ENCODE measurements around the gene JAZF1. TPM values are rescaled to one million over a fixed set of nuclear protein-coding genes. Genes with fewer than 3 reads are reported as not detected.

Gene JAZF1
- total and polyA plus RNA-seq, 2 experiments from 2014 or later: 9.5 to 12.1 TPM

DNA sequence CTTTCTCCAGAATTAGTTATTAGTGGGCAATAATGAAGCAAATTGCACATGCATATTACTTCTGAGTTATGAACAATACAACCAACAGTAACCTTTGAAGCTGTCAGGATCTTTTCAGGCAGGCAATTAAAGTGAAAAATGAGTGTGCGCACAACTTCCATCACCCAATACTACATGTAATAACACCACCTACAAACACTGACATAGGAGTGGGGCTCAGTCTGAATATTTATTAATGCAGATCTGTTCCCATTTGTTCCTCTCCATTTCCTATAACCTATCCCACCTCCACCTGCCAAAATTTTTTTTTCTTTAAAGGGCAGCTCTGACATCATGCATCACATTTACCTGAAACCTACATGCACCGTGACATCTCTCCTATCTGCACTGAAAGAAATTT, 177.2 kb downstream of the JAZF1 start:
- Histone ChIP-seq H3K4me2 (no peak overlapping the region), H2AFZ (no peak overlapping the region), H3K9me2 (replicated peaks; ENCODE audit: insufficient read depth) (no peaks in the 10 kb centered on the region), H3K27me3 (no peaks in the 10 kb centered on the region), H3K27ac (no peak overlapping the region), H3K36me3 (replicated peaks; ENCODE audit: insufficient read depth, low read depth) (no peaks in the 10 kb centered on the region), H3K4me1 (ENCODE audit: insufficient read depth) (peaks cover 9% of the 10 kb centered on the region), H4K20me1 (ENCODE audit: insufficient read depth, poor library complexity, severe bottlenecking) (no peaks in the 10 kb centered on the region), H3K79me2 (no peaks in the 10 kb centered on the region), H3K4me3 (no peak overlapping the region), H3K9me3 (ENCODE audit: low read depth) (no peaks in the 10 kb centered on the region)
- WGBS (ENCODE audit: low lambda C conversion rate, missing lambda C conversion rate): 93% methylated on average over 2 of the region's 2 CpGs
- no peak for TF ChIP-seq EZH2 (IDR thresholded peaks at IDR 0.05; ENCODE audit: borderline replicate concordance)
- TF ChIP-seq CTCF (IDR thresholded peaks at IDR 0.05; ENCODE audit: poor library complexity): no peak
- TF ChIP-seq EZH2phosphoT487 (IDR thresholded peaks at IDR 0.05; ENCODE audit: low read depth, severe bottlenecking, unreplicated experiment): no peak
- no peak for DNase-seq (ENCODE audit: low spot score)

DNA sequence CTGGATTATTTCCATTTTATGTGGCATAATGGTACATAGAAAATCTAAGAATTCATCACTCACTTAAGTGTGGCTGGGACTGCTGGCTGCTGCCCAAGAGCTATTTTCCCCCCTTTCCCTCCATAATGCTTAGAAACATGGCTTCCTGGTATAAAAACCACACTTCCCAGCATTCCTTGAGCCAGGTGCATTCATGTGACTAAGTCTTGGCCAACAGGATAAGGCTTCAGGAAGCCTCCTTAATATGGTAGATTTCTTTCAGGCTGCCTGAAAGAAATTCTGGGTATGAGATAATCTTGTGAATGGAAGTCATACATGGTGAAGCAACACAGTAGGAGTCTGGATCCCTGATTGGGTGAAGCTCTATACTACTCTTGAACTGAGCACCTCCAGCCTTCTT, 178.0 kb downstream of the JAZF1 start:
- no peaks in the 10 kb centered on the region for H3K27me3 ChIP-seq
- no peaks in the 10 kb centered on the region for H4K20me1 ChIP-seq (ENCODE audit: insufficient read depth, poor library complexity, severe bottlenecking)
- no peak overlapping the region for H2AFZ ChIP-seq
- H3K4me1 ChIP-seq (ENCODE audit: insufficient read depth): peaks cover 9% of the 10 kb centered on the region
- DNase-seq (ENCODE audit: low spot score): peak; percentile 43
- no peak overlapping the region for H3K27ac ChIP-seq
- no peaks in the 10 kb centered on the region for H3K36me3 ChIP-seq (replicated peaks; ENCODE audit: insufficient read depth, low read depth)
- no peak overlapping the region for H3K4me2 ChIP-seq
- no peaks in the 10 kb centered on the region for H3K9me3 ChIP-seq (ENCODE audit: low read depth)
- no peak overlapping the region for H3K4me3 ChIP-seq
- no peaks in the 10 kb centered on the region for H3K9me2 ChIP-seq (replicated peaks; ENCODE audit: insufficient read depth)
- TF ChIP-seq EZH2 (IDR thresholded peaks at IDR 0.05; ENCODE audit: borderline replicate concordance) (no peak), CTCF (IDR thresholded peaks at IDR 0.05; ENCODE audit: poor library complexity) (no peak), EZH2phosphoT487 (IDR thresholded peaks at IDR 0.05; ENCODE audit: low read depth, severe bottlenecking, unreplicated experiment) (no peak)
- H3K79me2 ChIP-seq: no peaks in the 10 kb centered on the region

- TF ChIP-seq CTCF (IDR thresholded peaks at IDR 0.05; ENCODE audit: poor library complexity): no peak
- TF ChIP-seq EZH2 (IDR thresholded peaks at IDR 0.05; ENCODE audit: borderline replicate concordance): no peak
- no peak for TF ChIP-seq EZH2phosphoT487 (IDR thresholded peaks at IDR 0.05; ENCODE audit: low read depth, severe bottlenecking, unreplicated experiment)
- Histone ChIP-seq H3K4me2 (no peak overlapping the region), H3K27ac (no peak overlapping the region), H3K36me3 (replicated peaks; ENCODE audit: insufficient read depth, low read depth) (no peaks in the 10 kb centered on the region), H3K4me1 (ENCODE audit: insufficient read depth) (peaks cover 9% of the 10 kb centered on the region), H4K20me1 (ENCODE audit: insufficient read depth, poor library complexity, severe bottlenecking) (no peaks in the 10 kb centered on the region), H3K9me3 (ENCODE audit: low read depth) (no peaks in the 10 kb centered on the region), H2AFZ (no peak overlapping the region), H3K79me2 (no peaks in the 10 kb centered on the region), H3K27me3 (no peaks in the 10 kb centered on the region), H3K9me2 (replicated peaks; ENCODE audit: insufficient read depth) (no peaks in the 10 kb centered on the region), H3K4me3 (no peak overlapping the region)
- DNase-seq (ENCODE audit: low spot score): no peak
These were observed 178.7 kb downstream of the JAZF1 start for GRCh38 chr7:28001896-28002295.

DNA sequence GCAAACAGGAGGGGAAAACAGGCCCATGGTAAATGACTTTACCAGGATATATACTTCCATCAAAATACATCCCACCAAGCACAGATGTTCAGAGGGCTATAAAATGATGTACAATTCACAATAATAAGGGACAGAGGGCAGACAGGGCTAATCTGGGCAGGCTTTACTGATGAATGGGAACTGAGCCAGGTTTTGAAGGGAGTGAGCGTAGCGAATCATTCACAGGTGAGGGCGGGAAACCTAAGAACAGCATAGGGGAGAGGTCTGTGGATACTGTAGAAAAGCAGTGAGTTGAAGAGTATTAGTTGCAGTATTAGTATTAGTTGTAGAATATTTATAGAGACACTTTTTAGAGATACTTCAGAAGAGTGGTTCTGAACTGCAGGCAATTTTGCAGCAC, 180.8 kb downstream of the JAZF1 start:
- Histone ChIP-seq H3K79me2 (no peaks in the 10 kb centered on the region), H3K9me3 (ENCODE audit: low read depth) (no peaks in the 10 kb centered on the region), H2AFZ (no peak overlapping the region), H3K4me1 (ENCODE audit: insufficient read depth) (peaks cover 7% of the 10 kb centered on the region), H3K4me3 (no peak overlapping the region), H3K9me2 (replicated peaks; ENCODE audit: insufficient read depth) (no peaks in the 10 kb centered on the region), H3K27ac (no peak overlapping the region), H4K20me1 (ENCODE audit: insufficient read depth, poor library complexity, severe bottlenecking) (no peaks in the 10 kb centered on the region), H3K36me3 (replicated peaks; ENCODE audit: insufficient read depth, low read depth) (no peaks in the 10 kb centered on the region), H3K27me3 (no peaks in the 10 kb centered on the region), H3K4me2 (no peak overlapping the region)
- 96% methylated on average over 3 of the region's 3 CpGs for WGBS (ENCODE audit: low lambda C conversion rate, missing lambda C conversion rate)
- no peak for DNase-seq (ENCODE audit: low spot score)
- no peak for TF ChIP-seq CTCF (IDR thresholded peaks at IDR 0.05; ENCODE audit: poor library complexity)
- TF ChIP-seq EZH2 (IDR thresholded peaks at IDR 0.05; ENCODE audit: borderline replicate concordance): no peak
- TF ChIP-seq EZH2phosphoT487 (IDR thresholded peaks at IDR 0.05; ENCODE audit: low read depth, severe bottlenecking, unreplicated experiment): no peak

Measured in hepatocyte (in vitro differentiated cells).